Natural killer cell treated with Interleukin-12 subunit alpha and Interleukin-12 subunit beta and Interleukin-15 and Interleukin-18, amount 100 ng/mL, for 72 hours (primary cell): ENCODE results near the gene CCL13. TPM values are rescaled to one million over a fixed set of nuclear protein-coding genes. Genes with fewer than 3 reads are reported as not detected.
A peak's percentile ranks its signal among the peaks of the same experiment; 100 is the strongest.

Experiments
- ATAC-seq, 2 donors: fragments of 150-1000 bp; cut with Tn5 transposase in 1 of 2; sonication (Bioruptor Pico), chemical (Tn5 transposase) in 1 of 2; 2 replicates each; pipeline ENCODE4 v1.10.0; 2021
- DNase-seq: peaks from one replicate; pipeline ENCODE4 v3.0.0; 2022; ENCODE audit warnings: low spot score
- H3K27ac Mint-ChIP-seq, 2 donors: 1 replicate in 1 of 2; 2 replicates in 1 of 2; pipeline ENCODE4 v1.8.0; 2022; ENCODE audit warnings: mixed read lengths in 2 of 2, mild to moderate bottlenecking in 1 of 2, moderate library complexity in 1 of 2
- H3K27me3 Mint-ChIP-seq, 2 donors: 1 replicate in 1 of 2; 2 replicates in 1 of 2; pipeline ENCODE4 v1.8.0; 2022; ENCODE audit warnings: mixed read lengths in 2 of 2
- H3K36me3 Mint-ChIP-seq: one replicate; pipeline ENCODE4 v1.8.0; 2022; ENCODE audit warnings: mixed read lengths
- H3K4me1 Mint-ChIP-seq, 2 donors: 1 replicate in 1 of 2; 2 replicates in 1 of 2; pipeline ENCODE4 v1.8.0; 2022; ENCODE audit warnings: low read depth in 2 of 2, mixed read lengths in 2 of 2, mild to moderate bottlenecking in 1 of 2
- H3K4me3 Mint-ChIP-seq: one replicate; pipeline ENCODE4 v1.8.0; 2022; ENCODE audit warnings: mixed read lengths
- H3K9me3 Mint-ChIP-seq: 2 replicates; pipeline ENCODE4 v1.8.0; 2022; ENCODE audit warnings: mixed read lengths
- total RNA-seq, 2 donors: library from RNA; stranded (reverse); gene quantifications; one replicate each; pipeline ENCODE4 v1.2.3, GENCODE V29; 2022

CCL13 gene
- total RNA-seq, 2 donors from 2014 or later = not detected

DNA sequence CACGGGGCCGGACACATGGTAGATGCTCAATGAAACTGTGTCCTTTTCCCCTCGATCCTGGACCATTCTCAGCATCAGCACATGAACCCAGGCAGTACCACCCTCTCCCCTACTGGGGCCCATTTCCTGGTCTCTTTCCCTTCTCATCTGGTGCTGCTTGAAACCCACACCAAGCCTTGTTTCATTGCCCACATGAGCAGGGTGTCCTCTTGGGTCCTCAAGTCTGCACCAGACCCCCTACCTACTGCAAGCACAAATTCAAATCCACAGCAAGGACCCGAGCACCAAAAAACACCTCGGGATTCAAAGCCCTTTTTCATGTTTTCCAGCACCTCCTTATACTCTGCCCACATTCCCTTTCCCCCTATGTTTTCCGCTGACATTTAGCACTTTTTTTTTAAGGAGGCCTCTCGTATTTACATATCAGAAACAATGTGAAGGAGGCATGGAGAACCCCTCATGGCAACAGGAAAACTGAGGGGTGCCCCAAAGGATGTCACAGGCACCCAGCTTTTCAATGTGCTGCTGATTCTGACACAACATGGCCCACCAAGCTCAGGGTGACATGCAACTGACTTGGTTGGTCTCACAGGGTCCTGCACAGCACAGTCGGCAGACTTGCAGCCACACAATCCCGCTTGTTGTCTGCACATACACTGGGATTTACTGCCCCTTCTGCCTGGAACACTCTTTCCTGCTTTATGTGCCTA, 11.4 kb downstream of the CCL13 start:
- ATAC-seq (no peak), DNase-seq (no peak)
- Mint-ChIP-seq H3K27ac (no peak overlapping the region), H3K36me3 (no peaks in the 10 kb centered on the region), H3K9me3 (no peaks in the 10 kb centered on the region), H3K4me1 (peaks cover 14 to 21% of the 10 kb centered on the region in 2 donors), H3K4me3 (no peak overlapping the region), H3K27me3 (peaks cover 0 to 17% of the 10 kb centered on the region in 2 donors)

DNA sequence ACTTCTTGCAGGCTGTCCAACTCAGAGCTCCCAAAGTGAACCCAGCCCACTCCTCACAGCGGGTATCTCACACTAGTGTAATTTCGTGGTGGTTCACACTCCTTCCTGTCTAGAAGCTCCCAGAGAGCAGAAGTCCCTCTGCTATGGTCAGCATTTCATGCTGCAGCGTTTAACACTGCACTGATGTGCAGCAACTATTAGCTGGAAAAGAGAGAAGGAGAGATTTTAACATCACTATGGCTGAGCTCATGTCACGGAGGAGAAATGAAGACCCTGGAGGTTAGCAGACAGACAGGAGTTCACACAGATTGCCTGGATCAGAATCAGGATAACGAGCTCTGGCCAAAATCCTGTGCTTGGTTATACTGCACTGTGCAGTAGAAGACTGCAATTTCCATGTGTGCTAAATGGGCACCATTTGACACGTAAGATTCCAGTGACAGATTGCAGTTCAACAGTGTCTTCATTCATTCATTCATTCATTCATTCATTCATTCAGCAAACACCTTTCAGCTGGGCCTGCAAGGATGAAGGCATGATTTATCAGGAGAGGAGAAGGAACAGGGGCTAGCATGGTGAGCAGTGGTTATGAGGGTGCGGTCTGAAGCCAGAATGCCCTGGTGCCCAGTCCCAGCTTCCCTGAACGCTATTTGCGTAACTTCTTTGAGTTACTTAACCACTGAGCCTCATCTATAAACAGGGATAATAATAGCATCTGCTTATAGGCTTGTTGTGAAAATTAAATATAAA, 12.1 kb downstream of the CCL13 start:
- H3K27ac Mint-ChIP-seq = no peak overlapping the region
- H3K9me3 Mint-ChIP-seq = no peaks in the 10 kb centered on the region
- H3K27me3 Mint-ChIP-seq = peaks cover 0 to 11% of the 10 kb centered on the region in 2 donors
- peaks cover 10 to 16% of the 10 kb centered on the region in 2 donors for H3K4me1 Mint-ChIP-seq
- H3K4me3 Mint-ChIP-seq = no peak overlapping the region
- ATAC-seq (no peak), DNase-seq (no peak)
- H3K36me3 Mint-ChIP-seq = no peaks in the 10 kb centered on the region

DNA sequence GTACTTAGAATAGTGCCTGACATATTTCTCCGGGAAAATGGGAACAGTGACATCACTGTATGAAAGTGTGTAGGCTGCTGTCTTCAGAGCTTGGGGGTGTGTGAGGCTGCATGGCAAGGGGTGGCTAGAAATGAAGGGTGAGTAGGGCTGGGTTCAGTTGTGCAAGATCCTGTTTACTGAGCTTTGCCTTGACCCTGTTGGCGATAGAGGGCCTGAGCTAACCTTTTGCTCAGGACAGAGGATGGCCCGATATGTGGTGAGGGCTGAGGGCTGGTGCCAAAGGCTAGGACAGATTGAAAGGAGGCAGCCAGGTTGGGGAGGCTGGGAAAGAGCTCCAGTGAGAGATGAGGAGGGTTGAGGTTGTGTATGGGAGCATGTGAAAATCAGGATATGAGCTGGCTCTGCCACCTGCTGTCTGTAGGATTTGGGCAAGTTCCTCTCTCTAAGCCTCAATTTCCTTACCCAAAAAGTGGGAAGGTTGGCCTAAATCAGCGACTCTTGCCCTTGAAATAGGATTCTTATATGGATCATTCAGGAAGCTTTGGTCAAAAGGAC, 12.7 kb downstream of the CCL13 start:
- Mint-ChIP-seq H3K4me1 (peaks cover 10 to 16% of the 10 kb centered on the region in 2 donors), H3K4me3 (no peak overlapping the region), H3K9me3 (no peaks in the 10 kb centered on the region), H3K27me3 (peaks cover 0 to 10% of the 10 kb centered on the region in 2 donors), H3K27ac (no peak overlapping the region), H3K36me3 (no peaks in the 10 kb centered on the region)
- DNase-seq (no peak), ATAC-seq (no peak)

DNA sequence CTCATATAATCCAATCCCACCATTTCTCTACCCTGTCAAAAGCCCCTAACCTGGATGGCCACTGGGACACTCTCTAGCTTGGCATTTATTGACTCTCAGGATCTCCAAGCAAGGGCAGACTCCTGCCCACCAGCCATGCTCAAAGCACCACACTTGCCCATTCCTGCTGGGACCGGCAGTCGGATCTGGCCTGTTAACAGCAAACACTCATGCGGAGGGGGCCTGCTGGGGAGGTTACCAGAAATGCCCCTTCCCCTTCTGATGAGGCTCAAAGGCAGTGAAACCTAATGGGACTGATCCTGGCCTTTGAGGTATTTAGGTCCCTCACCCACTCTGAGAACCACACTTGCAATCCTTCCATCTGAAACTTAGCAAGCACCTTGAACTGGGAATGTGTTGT, 13.3 kb downstream of the CCL13 start:
- Mint-ChIP-seq H3K9me3 (no peaks in the 10 kb centered on the region), H3K27me3 (peaks cover under 1 to 10% of the 10 kb centered on the region in 2 donors), H3K4me3 (no peak overlapping the region), H3K36me3 (no peaks in the 10 kb centered on the region), H3K27ac (no peak overlapping the region), H3K4me1 (peaks cover 10 to 16% of the 10 kb centered on the region in 2 donors)
- ATAC-seq (no peak), DNase-seq (no peak)

DNA sequence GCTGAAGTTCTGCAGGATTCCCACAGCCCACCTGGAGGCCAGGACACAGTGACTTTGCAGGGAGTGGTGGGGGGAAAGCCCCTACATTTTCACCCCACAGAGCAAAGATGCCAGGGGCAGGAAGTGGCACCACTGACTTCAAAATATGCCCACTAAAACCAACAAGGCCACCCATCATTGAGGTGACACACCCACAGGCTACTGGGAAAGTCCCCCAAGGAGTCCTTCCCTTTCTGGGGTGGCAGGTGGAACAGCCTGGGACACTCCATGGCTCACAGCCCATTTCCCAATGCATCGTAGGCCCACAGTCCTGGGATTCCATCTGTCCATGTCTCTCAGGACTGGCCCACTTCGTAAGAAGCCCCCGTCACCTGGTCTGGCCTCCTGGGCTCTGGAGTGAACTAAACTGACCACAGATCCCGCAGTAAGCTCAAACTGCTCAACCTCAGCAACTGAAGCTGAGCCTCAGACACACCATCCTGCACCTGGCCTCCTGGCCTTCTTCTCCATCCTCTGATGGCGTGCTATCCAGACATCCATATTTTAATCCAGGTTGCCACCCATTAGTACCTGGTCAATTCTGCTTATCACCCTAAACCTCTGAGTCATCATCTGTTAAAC, 14.2 kb downstream of the CCL13 start:
- H3K27ac Mint-ChIP-seq = no peak overlapping the region
- DNase-seq (no peak), ATAC-seq (no peak)
- no peaks in the 10 kb centered on the region for H3K9me3 Mint-ChIP-seq
- H3K4me1 Mint-ChIP-seq = peaks cover 8 to 9% of the 10 kb centered on the region in 2 donors
- H3K4me3 Mint-ChIP-seq = no peak overlapping the region
- H3K27me3 Mint-ChIP-seq = peaks cover 3 to 4% of the 10 kb centered on the region in 2 donors
- no peaks in the 10 kb centered on the region for H3K36me3 Mint-ChIP-seq

DNA sequence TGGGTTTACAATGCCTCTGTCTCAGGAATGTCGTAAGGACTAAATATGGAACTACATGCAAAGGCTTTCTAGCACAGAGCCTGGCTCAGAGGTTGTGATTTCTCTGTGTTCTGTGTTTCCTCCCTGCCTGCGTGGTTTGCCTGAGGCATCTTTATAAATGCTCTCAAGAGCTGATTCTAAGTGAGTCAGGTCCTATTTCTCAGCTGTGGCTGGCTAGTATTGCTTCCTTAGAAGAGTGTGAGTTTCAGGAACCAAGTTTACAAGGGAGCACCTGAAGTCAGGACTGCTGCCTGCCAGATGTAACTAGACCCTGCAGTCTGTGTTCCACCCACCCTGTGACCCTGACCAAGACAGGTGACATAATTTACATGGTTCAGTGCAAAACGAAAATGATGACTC, 14.7 kb downstream of the CCL13 start:
- no peak overlapping the region for H3K4me3 Mint-ChIP-seq
- no peak for DNase-seq
- H3K9me3 Mint-ChIP-seq = no peaks in the 10 kb centered on the region
- peak in 1 of 2 donors; percentile 28 for ATAC-seq
- peaks cover 4 to 6% of the 10 kb centered on the region in 2 donors for H3K4me1 Mint-ChIP-seq
- H3K27me3 Mint-ChIP-seq = peaks cover 0 to 6% of the 10 kb centered on the region in 2 donors
- no peak overlapping the region for H3K27ac Mint-ChIP-seq
- no peaks in the 10 kb centered on the region for H3K36me3 Mint-ChIP-seq

DNA sequence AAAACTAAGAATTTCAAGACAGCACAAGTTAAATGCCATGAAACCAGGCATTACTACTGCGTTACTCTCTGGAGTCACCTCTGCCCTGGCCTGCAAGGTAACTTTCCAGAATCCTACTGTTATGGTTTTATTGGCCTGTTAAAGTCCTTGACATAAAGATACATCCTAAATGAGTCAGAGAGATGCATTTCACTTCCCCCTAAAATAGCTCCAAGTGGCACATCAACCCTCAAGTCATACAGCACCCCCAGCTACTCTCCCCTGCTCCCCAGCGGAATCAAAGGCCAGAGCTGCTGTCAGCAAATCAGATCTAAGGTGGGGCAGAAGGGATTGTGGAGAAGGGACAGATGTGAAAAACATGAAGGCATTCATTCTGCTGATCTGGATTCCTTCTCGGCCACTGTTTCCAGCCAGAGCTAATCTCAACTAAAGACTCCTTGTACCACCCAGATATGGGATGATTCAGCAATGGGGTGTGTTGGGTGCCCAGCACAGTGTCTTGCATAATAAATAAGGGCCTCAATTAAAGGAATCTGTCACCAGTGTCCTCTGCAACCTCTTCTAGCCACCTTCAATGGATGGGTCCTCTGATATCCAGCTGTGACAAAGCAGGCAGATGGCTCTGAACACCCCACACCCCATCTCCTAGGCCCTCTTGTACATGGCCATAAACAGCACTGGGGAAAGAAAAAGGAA, 15.3 kb downstream of the CCL13 start:
- Mint-ChIP-seq H3K4me3 (no peak overlapping the region), H3K9me3 (no peaks in the 10 kb centered on the region), H3K36me3 (no peaks in the 10 kb centered on the region), H3K4me1 (peaks cover 6% of the 10 kb centered on the region in 2 donors), H3K27me3 (peaks cover 0 to 6% of the 10 kb centered on the region in 2 donors), H3K27ac (no peak overlapping the region)
- no peak for ATAC-seq
- DNase-seq = no peak

DNA sequence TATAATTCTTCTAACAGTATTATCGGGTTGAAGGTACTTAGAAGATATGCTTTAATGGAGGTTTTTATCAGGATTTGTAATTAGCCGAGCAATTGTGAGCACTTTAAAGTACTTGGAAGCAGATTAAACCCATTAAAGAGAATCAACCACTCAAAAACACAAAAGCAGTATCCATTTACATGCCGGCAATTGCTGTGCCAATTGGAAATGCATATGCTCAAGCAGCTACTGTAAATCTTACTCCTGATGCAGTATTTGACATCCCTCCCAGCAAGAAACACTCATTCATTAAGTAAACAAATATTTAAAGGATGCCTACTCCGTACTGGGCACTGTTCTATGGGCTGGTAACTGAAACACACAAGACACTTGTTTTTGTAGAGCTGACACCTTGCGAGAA, 18.2 kb downstream of the CCL13 start:
- ATAC-seq (no peak), DNase-seq (no peak)
- Mint-ChIP-seq H3K36me3 (no peaks in the 10 kb centered on the region), H3K27me3 (peaks cover 0 to 10% of the 10 kb centered on the region in 2 donors), H3K4me3 (no peak overlapping the region), H3K9me3 (no peaks in the 10 kb centered on the region), H3K27ac (no peak overlapping the region), H3K4me1 (peaks cover 9 to 22% of the 10 kb centered on the region in 2 donors)

DNA sequence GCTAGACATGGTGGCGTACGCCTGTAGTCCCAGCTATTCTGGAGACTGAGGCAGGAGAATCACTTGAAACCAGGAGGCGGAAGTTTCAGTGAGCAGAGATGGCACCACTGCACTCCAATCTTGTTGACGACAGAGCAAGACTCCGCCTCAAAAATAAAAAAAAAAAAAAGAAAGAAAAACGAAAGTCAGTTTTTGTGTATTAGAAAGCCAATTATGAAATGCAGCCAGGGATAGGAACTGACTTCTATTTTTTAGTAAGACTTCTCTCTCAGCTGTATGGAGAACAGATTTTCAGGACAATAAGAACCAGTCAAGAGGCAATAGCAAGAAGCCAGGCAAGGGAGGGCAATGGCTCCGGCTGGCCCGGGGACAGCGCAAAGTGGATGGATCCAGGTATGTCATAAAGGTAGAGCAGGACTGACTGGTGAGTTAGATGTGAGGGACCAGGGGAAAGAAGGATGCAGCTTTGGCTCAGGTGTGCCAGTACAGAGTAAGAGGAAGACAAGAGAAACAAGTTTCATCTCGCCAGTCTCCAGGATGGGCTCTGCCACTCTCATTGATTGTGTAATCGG, 19.2 kb downstream of the CCL13 start:
- Mint-ChIP-seq H3K9me3 (no peaks in the 10 kb centered on the region), H3K36me3 (no peaks in the 10 kb centered on the region), H3K27ac (no peak overlapping the region), H3K4me3 (no peak overlapping the region), H3K4me1 (peaks cover 9 to 28% of the 10 kb centered on the region in 2 donors), H3K27me3 (peaks cover 0 to 10% of the 10 kb centered on the region in 2 donors)
- DNase-seq (no peak), ATAC-seq (no peak)

DNA sequence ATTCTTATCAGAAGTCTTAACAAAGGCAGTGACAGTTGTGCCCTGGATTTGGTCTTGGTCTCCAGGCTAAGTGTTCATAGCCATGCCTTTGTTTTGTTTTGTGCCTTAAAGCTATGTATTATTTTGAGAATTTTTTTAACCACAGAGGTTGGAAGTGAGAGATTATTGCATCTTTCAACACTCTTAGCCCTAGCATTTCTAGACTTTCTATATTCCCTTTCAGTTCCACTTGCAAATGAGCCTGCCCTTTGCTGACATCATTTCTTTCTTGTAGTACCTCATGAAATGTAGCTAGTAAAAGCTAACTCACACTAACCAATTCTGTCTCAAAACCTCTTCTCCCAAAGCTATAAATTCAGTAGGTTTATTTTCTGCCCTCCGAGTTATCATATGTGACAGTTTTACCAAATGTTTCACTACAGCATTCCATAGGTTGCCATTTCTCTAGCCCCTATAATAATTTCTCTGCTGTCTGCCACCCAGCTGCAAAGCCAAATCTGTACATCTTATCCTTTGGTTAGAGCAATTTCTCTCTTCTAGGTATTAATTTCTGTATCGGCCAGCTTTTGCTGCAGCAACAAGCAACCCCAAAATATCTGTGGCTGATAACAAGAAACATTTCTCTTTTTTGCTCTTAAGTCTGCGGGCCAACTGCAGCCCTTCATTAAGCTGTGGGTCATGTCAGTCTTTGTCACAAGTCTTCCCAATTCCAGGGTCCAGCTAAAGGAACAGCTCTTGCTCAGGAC, 21.0 kb downstream of the CCL13 start:
- no peaks in the 10 kb centered on the region for H3K36me3 Mint-ChIP-seq
- peaks cover 0 to 12% of the 10 kb centered on the region in 2 donors for H3K27me3 Mint-ChIP-seq
- no peaks in the 10 kb centered on the region for H3K9me3 Mint-ChIP-seq
- ATAC-seq (peak in 1 of 2 donors; percentile 55), DNase-seq (no peak)
- peaks cover 3 to 23% of the 10 kb centered on the region in 2 donors for H3K4me1 Mint-ChIP-seq
- H3K4me3 Mint-ChIP-seq = peak overlapping the region; percentile 5
- H3K27ac Mint-ChIP-seq = no peak overlapping the region

DNA sequence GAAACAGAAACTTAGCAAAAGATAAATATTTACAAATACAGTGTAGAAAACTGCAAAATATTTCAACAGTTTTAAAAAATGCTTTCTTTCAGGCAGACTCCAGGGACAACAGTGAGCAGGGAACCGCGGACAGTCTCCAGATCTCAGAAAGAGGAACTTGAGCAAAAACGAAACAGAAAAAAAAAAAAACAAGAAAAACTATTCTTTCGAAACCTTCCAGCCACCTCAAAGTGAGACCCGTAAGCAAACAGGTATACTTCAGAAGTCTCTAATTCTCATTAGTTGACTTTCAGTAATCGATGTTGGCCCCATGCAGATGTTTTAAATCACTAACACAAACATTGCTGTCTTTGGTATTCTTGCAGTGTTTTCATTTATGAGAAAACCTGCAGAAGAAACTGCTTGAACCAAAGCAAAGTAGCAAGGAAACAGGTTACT, 22.4 kb downstream of the CCL13 start:
- Mint-ChIP-seq H3K27ac (peak overlapping the region in 1 of 2 donors; percentile 57), H3K4me1 (peaks cover 5 to 28% of the 10 kb centered on the region in 2 donors)

DNA sequence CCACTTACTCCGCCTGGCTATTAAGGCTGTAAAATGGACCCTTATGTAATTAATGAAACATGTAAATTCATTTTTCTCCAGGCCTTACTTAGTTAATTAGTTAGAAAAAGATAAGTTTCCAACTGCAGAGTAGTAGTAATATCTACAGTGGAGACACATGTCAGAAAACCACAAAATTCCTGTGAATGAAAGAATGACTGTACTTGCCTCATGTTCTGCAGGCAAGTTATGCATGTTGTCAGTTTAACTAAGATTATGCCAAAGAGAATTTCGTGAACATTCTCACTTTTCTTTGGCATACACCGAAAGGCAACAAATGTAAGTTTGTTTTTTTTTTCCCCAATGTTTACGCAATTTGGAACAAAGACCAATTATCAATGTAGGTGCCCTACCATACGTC, 23.6 kb downstream of the CCL13 start:
- Mint-ChIP-seq H3K36me3 (no peaks in the 10 kb centered on the region), H3K9me3 (no peaks in the 10 kb centered on the region), H3K4me3 (peak overlapping the region; percentile 33), H3K27ac (peak overlapping the region in 1 of 2 donors; percentile 57), H3K27me3 (peaks cover 2 to 14% of the 10 kb centered on the region in 2 donors), H3K4me1 (peaks cover 5 to 33% of the 10 kb centered on the region in 2 donors)
- DNase-seq (no peak), ATAC-seq (peak in 1 of 2 donors; percentile 49)

More for the DNA sequence above, 22.4 kb downstream of the CCL13 start:
- Mint-ChIP-seq H3K27me3 (peaks cover 0 to 14% of the 10 kb centered on the region in 2 donors), H3K36me3 (no peaks in the 10 kb centered on the region), H3K9me3 (no peaks in the 10 kb centered on the region), H3K4me3 (peak overlapping the region; percentile 40)
- ATAC-seq = peak; percentile 57 to 73
- DNase-seq = no peak
